ENCODE results near the gene PTPRU. TPM values are rescaled to one million over a fixed set of nuclear protein-coding genes. Genes with fewer than 3 reads are reported as not detected.

PTPRU gene
- polyA plus RNA-seq, 1 experiment = 7.8 TPM

DNA sequence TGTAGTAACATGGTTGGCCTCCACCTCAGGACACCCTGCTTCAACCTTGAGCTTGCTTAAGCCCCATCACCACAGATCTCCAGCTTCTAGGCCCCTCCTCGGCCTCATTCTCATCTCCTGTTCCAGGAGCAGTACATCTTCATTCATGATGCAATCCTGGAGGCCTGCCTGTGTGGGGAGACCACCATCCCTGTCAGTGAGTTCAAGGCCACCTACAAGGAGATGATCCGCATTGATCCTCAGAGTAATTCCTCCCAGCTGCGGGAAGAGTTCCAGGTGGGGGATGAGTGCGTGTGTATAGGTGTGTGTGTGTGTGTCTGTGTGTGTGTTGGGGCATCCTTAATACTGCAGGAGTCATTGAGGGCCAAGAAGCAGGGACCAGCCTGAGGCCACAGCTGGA lies 79.6 kb downstream of the PTPRU start:
- DNase-seq (ENCODE audit: low read depth, low spot score) = no peak
- Histone ChIP-seq H3K4me3 (ENCODE audit: low read depth, low read length) (no peak overlapping the region), H3K9me3 (ENCODE audit: control insufficient read depth, insufficient read depth, low read length) (no peaks in the 10 kb centered on the region; the same call in 1 of the 2 replicates), H3K27ac (ENCODE audit: low read depth, low read length) (no peak overlapping the region), H3K27me3 (ENCODE audit: control insufficient read depth, insufficient read depth, low read length) (no peaks in the 10 kb centered on the region)
- ChIA-PET POLR2A (no interaction called here), CTCF (interaction anchor here (0.5 kb wide), 1 partner anchor 131 kb away, joined by 3 read pairs; no protein-coding TSS in a partner anchor)
- TF ChIP-seq, protein P1, sequence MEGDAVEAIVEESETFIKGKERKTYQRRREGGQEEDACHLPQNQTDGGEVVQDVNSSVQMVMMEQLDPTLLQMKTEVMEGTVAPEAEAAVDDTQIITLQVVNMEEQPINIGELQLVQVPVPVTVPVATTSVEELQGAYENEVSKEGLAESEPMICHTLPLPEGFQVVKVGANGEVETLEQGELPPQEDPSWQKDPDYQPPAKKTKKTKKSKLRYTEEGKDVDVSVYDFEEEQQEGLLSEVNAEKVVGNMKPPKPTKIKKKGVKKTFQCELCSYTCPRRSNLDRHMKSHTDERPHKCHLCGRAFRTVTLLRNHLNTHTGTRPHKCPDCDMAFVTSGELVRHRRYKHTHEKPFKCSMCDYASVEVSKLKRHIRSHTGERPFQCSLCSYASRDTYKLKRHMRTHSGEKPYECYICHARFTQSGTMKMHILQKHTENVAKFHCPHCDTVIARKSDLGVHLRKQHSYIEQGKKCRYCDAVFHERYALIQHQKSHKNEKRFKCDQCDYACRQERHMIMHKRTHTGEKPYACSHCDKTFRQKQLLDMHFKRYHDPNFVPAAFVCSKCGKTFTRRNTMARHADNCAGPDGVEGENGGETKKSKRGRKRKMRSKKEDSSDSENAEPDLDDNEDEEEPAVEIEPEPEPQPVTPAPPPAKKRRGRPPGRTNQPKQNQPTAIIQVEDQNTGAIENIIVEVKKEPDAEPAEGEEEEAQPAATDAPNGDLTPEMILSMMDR (IDR thresholded peaks at IDR 0.05; ENCODE audit: low read depth, low read length) = no peak

DNA sequence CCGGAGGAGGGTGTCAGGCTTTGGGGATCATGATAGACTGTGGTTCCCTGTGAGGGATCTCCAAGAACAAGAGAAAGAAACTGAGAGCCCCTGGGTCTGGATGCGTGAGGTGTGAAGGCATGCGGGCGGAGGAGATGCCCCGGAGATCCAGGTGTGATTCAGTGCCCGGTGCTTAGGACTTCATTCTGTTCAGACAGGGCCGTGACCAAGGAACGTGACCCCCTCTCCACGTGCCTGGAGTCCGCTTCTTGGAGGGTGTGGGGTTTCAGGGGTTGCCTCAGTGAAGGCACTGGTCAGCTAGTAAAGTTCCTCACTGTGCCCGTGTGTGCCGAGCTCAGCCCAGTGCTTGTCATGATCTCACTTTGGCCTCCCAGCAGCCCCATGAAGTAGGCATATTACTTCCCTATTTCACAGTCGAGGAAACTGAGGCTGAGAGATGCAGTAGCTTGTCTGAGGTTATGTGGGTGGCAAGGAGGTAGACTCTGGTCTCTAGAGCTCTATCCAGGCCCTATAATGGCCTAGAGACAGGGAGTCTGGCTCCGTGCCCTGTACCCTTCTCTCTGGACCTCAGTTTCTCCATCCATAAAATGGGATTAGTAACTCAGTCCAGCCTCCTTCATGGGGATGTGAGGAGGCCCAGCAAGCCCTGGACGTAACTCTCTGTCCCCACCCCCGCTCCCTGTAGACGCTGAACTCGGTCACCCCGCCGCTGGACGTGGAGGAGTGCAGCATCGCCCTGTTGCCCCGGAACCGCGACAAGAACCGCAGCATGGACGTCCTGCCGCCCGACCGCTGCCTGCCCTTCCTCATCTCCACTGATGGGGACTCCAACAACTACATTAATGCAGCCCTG lies 81.0 kb downstream of the PTPRU start:
- Histone ChIP-seq H3K27ac (ENCODE audit: low read depth, low read length) (no peak overlapping the region), H3K27me3 (ENCODE audit: control insufficient read depth, insufficient read depth, low read length) (no peaks in the 10 kb centered on the region), H3K4me3 (ENCODE audit: low read depth, low read length) (no peak overlapping the region), H3K9me3 (ENCODE audit: control insufficient read depth, insufficient read depth, low read length) (no peaks in the 10 kb centered on the region; the same call in 1 of the 2 replicates)
- TF ChIP-seq, protein P1 (IDR thresholded peaks at IDR 0.05; ENCODE audit: low read depth, low read length) = no peak
- DNase-seq (ENCODE audit: low read depth, low spot score) = no peak
- ChIA-PET POLR2A (no interaction called here), CTCF (no interaction called here)

DNA sequence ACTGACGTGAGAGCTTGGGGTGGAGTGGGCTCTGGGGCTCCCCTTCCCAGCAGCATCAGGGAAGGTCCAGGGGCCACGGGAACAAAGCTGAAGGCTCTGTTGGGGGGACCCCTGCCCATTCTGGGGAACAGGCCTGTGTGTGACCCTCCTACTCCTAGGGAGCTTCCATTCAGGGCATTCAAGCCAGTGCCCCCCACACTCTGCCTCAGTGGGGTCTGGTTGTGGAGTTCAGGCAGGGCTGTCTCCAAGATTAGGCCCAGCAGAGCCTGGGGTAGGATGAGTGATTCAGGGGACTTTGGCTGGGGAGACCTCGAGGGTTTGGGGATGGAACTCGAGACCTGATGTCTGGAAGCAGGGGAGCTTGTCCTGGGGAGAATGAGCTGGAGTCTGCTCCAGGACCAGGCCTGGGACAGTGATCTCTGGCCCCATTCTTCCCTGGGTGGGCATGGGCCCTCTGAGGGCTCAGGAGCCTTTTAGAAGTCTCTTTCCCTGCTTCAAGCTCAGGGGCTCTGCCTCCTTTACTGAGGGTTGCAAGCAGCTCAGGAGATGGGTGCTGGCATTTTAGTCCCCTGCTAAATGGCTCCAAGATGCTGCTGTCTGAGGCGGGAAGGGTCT lies 81.7 kb downstream of the PTPRU start:
- no peaks in the 10 kb centered on the region for H3K27me3 ChIP-seq (ENCODE audit: control insufficient read depth, insufficient read depth, low read length)
- DNase-seq (ENCODE audit: low read depth, low spot score) = no peak
- TF ChIP-seq, protein P1 (IDR thresholded peaks at IDR 0.05; ENCODE audit: low read depth, low read length) = no peak
- ChIA-PET POLR2A (no interaction called here), CTCF (no interaction called here)
- H3K27ac ChIP-seq (ENCODE audit: low read depth, low read length) = no peak overlapping the region
- H3K9me3 ChIP-seq (ENCODE audit: control insufficient read depth, insufficient read depth, low read length) = no peaks in the 10 kb centered on the region; the same call in 1 of the 2 replicates
- H3K4me3 ChIP-seq (ENCODE audit: low read depth, low read length) = no peak overlapping the region

DNA sequence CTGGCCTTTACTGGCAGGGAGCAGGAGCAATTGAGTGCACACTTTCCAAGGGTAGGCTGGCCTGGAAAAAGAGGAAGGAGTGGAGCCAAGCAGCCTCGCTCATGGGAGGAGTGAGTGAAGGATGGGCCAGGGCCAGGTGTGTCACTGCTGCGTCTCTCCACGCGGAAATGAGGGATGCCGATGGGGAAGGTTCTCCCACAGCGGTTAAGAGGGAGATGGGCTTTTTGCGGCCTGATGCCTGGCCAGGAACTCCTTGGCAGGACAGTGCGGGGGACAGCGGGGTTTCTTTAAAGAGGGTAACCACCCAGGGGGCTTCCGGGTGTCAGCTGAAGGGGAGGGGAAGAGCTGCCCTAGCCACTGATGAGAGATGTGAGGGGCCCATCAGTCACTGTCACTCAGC lies 82.4 kb downstream of the PTPRU start:
- H3K4me3 ChIP-seq (ENCODE audit: low read depth, low read length) = no peak overlapping the region
- DNase-seq (ENCODE audit: low read depth, low spot score) = no peak
- POLR2A ChIA-PET = no interaction called here
- TF ChIP-seq, protein P1 (IDR thresholded peaks at IDR 0.05; ENCODE audit: low read depth, low read length) = no peak
- no peak overlapping the region for H3K27ac ChIP-seq (ENCODE audit: low read depth, low read length)
- H3K9me3 ChIP-seq (ENCODE audit: control insufficient read depth, insufficient read depth, low read length) = no peaks in the 10 kb centered on the region; the same call in 1 of the 2 replicates
- no peaks in the 10 kb centered on the region for H3K27me3 ChIP-seq (ENCODE audit: control insufficient read depth, insufficient read depth, low read length)
- CTCF ChIA-PET = no interaction called here
